HCT116 (cell line): ENCODE data around the gene COL23A1.

ENCODE experiments used
- EZH2phosphoT487 ChIP-seq: fragments of 200-600 bp; IDR thresholded peaks from 2 replicates; pipeline ENCODE4 v1.6.1; 2018; ENCODE audit warnings: antibody characterized with exemption, borderline replicate concordance
- POLR2AphosphoS5 ChIP-seq: IDR thresholded peaks from 2 replicates; pipeline ENCODE4 v1.6.1; 2011; ENCODE audit warnings: mild to moderate bottlenecking, low read depth, low read length, moderate library complexity
- SIN3A ChIP-seq: IDR thresholded peaks from 2 replicates; pipeline ENCODE4 v1.6.1; 2012; ENCODE audit warnings: low read depth
- TF ChIP-seq, protein P1 (sequence below), 3 experiments: fragments of 200-600 bp in 1 of 3; sonication (generic) in 1 of 3; IDR thresholded peaks in 2 of 3; conservative IDR thresholded peaks in 1 of 3; 2 replicates each; pipeline ENCODE4 v1.5.1; 2012 to 2017; ENCODE audit warnings: low read depth in 2 of 3, low read length in 2 of 3, antibody characterized with exemption in 1 of 3, borderline replicate concordance in 1 of 3, control low read depth in 1 of 3, mild to moderate bottlenecking in 1 of 3, mixed read lengths in 1 of 3, mixed run types in 1 of 3, moderate library complexity in 1 of 3; ENCODE audit not compliant: insufficient read depth in 1 of 3

DNA sequence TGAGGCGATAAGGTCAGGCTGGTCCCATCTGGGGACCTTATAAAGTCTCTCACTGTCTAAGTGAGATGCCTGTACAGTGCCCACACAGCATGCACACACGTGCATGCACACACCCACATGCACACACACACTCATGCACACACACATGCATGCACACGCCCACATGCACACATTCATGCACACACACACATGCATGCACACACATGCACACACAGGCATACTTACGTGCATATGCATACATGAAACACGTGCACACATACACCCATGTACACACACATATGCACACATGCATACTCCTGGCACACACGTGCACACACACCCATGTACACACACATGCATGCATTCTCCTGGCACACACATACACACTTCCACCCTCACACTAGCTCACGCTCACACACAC is 12.2 kb downstream of the COL23A1 start:
- TF ChIP-seq SIN3A = no peak
- no peak for TF ChIP-seq EZH2phosphoT487
- TF ChIP-seq POLR2AphosphoS5 = no peak
- TF ChIP-seq, protein P1, sequence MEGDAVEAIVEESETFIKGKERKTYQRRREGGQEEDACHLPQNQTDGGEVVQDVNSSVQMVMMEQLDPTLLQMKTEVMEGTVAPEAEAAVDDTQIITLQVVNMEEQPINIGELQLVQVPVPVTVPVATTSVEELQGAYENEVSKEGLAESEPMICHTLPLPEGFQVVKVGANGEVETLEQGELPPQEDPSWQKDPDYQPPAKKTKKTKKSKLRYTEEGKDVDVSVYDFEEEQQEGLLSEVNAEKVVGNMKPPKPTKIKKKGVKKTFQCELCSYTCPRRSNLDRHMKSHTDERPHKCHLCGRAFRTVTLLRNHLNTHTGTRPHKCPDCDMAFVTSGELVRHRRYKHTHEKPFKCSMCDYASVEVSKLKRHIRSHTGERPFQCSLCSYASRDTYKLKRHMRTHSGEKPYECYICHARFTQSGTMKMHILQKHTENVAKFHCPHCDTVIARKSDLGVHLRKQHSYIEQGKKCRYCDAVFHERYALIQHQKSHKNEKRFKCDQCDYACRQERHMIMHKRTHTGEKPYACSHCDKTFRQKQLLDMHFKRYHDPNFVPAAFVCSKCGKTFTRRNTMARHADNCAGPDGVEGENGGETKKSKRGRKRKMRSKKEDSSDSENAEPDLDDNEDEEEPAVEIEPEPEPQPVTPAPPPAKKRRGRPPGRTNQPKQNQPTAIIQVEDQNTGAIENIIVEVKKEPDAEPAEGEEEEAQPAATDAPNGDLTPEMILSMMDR (IDR thresholded peaks at IDR 0.05 in 2 of 3, conservative IDR thresholded peaks at IDR 0.05 in 1 of 3; ENCODE audit: borderline replicate concordance in 1 of 3, insufficient read depth in 1 of 3, low read depth in 2 of 3, low read length in 2 of 3) = no peak
